Stomach (tissue), 9 donors: ENCODE data around the gene SLC38A1. TPM values are rescaled to one million over a fixed set of nuclear protein-coding genes. Genes with fewer than 3 reads are reported as not detected.

Source experiments
- DNase-seq, 2 donors: peaks; one replicate each; pipeline versions ENCODE4 v3.0.0 to v3.0.0-alpha.2; 2013 to 2019
- H3K27ac ChIP-seq, 5 donors: fragments of 200-600 bp in 4 of 5; sonication (generic) in 4 of 5; one replicate each; pipeline ENCODE4 v1.5.1; 2013 to 2019; ENCODE audit warnings: mild to moderate bottlenecking in 1 of 5, moderate library complexity in 1 of 5
- H3K27me3 ChIP-seq, 3 donors: fragments of 200-600 bp; sonication (generic); one replicate each; pipeline ENCODE4 v1.5.1; 2017 to 2019; ENCODE audit warnings: mixed run types in 1 of 3
- H3K36me3 ChIP-seq, 4 donors: fragments of 200-600 bp; sonication (generic); 1 replicate in 3 of 4; 2 replicates in 1 of 4; pipeline ENCODE4 v1.5.1; 2016 to 2019
- H3K4me1 ChIP-seq, 4 donors: fragments of 200-600 bp; sonication (generic); one replicate each; pipeline ENCODE4 v1.5.1; 2016 to 2019
- H3K4me3 ChIP-seq, 4 donors: fragments of 200-600 bp; sonication (generic) in 3 of 4; one replicate each; pipeline ENCODE4 v1.5.1; 2016 to 2019; ENCODE audit warnings: mild to moderate bottlenecking in 1 of 4
- H3K9me3 ChIP-seq, 4 donors: fragments of 200-600 bp; sonication (generic); one replicate each; pipeline ENCODE4 v1.5.1; 2016 to 2019
- CTCF ChIP-seq, 7 experiments: fragments of 450-650 bp in 4 of 7; fragments of 200-600 bp in 3 of 7; sonication (generic) in 3 of 7; IDR thresholded peaks; one replicate each; pipeline ENCODE4 v1.5.1; 2016 to 2019; ENCODE audit warnings: antibody characterized with exemption in 7 of 7, control low read depth in 2 of 7, mild to moderate bottlenecking in 1 of 7
- EP300 ChIP-seq: sonication (generic); formaldehyde crosslinking; IDR thresholded peaks from one replicate; pipeline ENCODE4 v1.6.1; 2017; ENCODE audit warnings: antibody characterized with exemption
- POLR2A ChIP-seq, 4 donors: fragments of 450-650 bp; IDR thresholded peaks; one replicate each; pipeline ENCODE4 v1.6.1; 2016; ENCODE audit warnings: antibody characterized with exemption in 4 of 4, control low read depth in 2 of 4, mild to moderate bottlenecking in 1 of 4, moderate library complexity in 1 of 4
- POLR2AphosphoS5 ChIP-seq, 3 donors: sonication (generic); formaldehyde crosslinking; IDR thresholded peaks; one replicate each; pipeline ENCODE4 v1.6.1; 2016; ENCODE audit warnings: antibody characterized with exemption in 3 of 3
- WGBS, 5 donors: extraction: QIAGEN DNeasy Blood & Tissue Kit in 3 of 5; methylation state at CpG; one replicate each; pipeline versions ENCODE4 v1.1.5 to v1.1.7; 2013 to 2018; 5-methylcytosine and 5-hydroxymethylcytosine counted together
- intact Hi-C: fragments of 100-400 bp; cut with DNase I; formaldehyde crosslinking; loops from one replicate; pipeline ENCODE4 v1.15.1; 2023; ENCODE audit warnings: low total_unique reads
- polyA plus RNA-seq, 3 donors: library from polyadenylated mRNA; stranded (reverse); fragments of 200-250 nt; gene quantifications; one replicate each; pipeline ENCODE4 v1.2.3, GENCODE V29; 2013
- total RNA-seq, 5 donors: library from RNA; depleted of rRNA; stranded (reverse); fragments of >200 nt; gene quantifications; one replicate each; pipeline versions ENCODE4 v1.1.0 to v1.2.3, GENCODE V29; 2014 to 2016
- donor health status: healthy with polysubstance abuse.
- donor health status: Bipolar disorder and iron deficiency.
- donor health status: healthy.

The SLC38A1 gene
- total and polyA plus RNA-seq, 8 donors, result 3.2 to 164 (median 51.6) TPM

DNA sequence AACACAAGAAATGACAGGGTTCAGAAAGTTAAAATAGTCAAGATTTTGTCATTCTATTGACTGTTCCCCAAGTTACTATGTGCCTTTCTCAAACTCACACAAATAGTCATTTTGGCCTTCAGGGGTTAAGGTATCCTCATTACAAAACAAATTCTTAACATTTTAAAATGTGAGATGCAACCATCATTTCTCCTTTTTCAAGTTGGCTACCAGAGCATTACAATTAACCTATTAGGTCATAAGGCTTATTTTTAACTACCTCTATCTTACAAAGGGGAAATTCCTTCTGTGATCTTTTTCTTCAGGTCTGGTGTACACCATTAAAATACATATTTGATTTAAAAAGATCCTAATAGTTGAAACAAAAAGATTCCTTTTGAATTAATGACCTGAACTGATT is 61.2 kb downstream of the SLC38A1 start:
- peaks cover 0 to 43% (median 23%) of the 10 kb centered on the region in 4 donors for H3K36me3 ChIP-seq
- H3K9me3 ChIP-seq, result no peaks in the 10 kb centered on the region
- intact Hi-C loops, result no loop called here
- TF ChIP-seq POLR2AphosphoS5 (IDR thresholded peaks at IDR 0.05) (no peak), CTCF (IDR thresholded peaks at IDR 0.05) (no peak), POLR2A (IDR thresholded peaks at IDR 0.05) (no peak)
- no peak for DNase-seq
- no peaks in the 10 kb centered on the region for H3K27me3 ChIP-seq
- H3K27ac ChIP-seq, result peak overlapping the region in 2 of 5 donors; percentile 9 to 76
- H3K4me3 ChIP-seq, result no peak overlapping the region
- peaks cover 12 to 73% (median 33%) of the 10 kb centered on the region in 4 donors for H3K4me1 ChIP-seq

GRCh38 chr12:46206471-46206870 is 62.4 kb downstream of the SLC38A1 start:
- Histone ChIP-seq H3K9me3 (no peaks in the 10 kb centered on the region), H3K4me1 (peaks cover 10 to 64% (median 31%) of the 10 kb centered on the region in 4 donors), H3K27ac (peak overlapping the region in 1 of 5 donors; percentile 15), H3K4me3 (no peak overlapping the region), H3K36me3 (peaks cover 4 to 52% (median 33%) of the 10 kb centered on the region in 4 donors), H3K27me3 (no peaks in the 10 kb centered on the region)
- WGBS, 5 donors, result 64 to 83% (median 72%) methylated on average over 3 of the region's 3 CpGs
- no peak for TF ChIP-seq POLR2AphosphoS5 (IDR thresholded peaks at IDR 0.05)
- no peak for TF ChIP-seq POLR2A (IDR thresholded peaks at IDR 0.05)
- TF ChIP-seq CTCF (IDR thresholded peaks at IDR 0.05), result no peak
- TF ChIP-seq EP300, result no peak
- no peak for DNase-seq
- intact Hi-C loops, result no loop called here

DNA sequence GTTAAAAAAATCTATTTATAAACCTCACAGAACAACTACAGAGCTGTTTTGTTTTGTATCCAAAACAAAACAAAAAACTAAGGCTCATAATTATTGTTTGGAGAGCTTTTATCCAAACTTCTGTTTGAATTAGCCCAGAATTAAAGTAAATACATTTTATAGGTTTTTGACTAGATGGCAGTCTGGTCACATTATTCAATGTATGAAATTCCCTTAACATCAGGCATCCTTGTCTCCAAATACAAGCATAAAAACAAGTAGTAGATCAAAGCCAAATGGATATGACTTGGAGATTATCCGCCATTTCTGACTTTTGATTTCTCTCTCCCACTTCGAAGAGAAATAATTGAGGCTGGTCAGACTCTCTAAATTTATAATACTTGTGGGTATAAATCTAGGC is 63.5 kb downstream of the SLC38A1 start:
- peaks cover 6 to 63% (median 40%) of the 10 kb centered on the region in 4 donors for H3K36me3 ChIP-seq
- no peaks in the 10 kb centered on the region for H3K9me3 ChIP-seq
- no peak overlapping the region for H3K27ac ChIP-seq
- peaks cover 7 to 52% (median 23%) of the 10 kb centered on the region in 4 donors for H3K4me1 ChIP-seq
- H3K4me3 ChIP-seq, result no peak overlapping the region
- TF ChIP-seq POLR2A (IDR thresholded peaks at IDR 0.05) (no peak), CTCF (IDR thresholded peaks at IDR 0.05) (no peak), POLR2AphosphoS5 (IDR thresholded peaks at IDR 0.05) (no peak), EP300 (no peak)
- H3K27me3 ChIP-seq, result no peaks in the 10 kb centered on the region
- 57 to 80% (median 63%) methylated on average over 2 of the region's 2 CpGs for WGBS, 5 donors
- DNase-seq, result peak in 1 of 2 donors; percentile 39
- intact Hi-C loops, result no loop called here

DNA sequence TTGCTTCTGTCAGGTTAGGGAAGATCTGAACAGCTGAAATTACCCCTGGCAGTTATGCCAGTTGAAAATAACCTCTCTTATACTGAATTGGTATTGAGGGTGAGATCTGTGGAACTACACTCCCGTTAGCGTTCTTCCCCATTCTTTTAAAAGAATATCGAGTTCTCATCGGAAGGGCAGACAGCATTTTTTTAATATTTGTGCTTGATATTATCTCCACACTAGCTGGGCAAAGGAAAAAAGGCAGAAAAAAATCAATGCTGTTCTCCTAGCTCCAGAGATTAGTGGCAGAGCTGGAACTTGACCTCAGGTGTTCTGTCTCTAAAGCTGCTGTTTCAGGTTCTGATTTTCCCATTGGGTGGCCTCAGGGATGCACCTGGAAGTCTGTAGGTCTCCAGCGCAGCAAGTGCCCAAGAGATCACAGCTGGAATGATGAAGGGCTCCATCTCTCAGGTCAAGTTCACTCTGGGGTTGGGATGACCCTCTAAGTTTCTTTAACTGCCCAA is 67.5 kb downstream of the SLC38A1 start:
- intact Hi-C loops, result no loop called here
- Histone ChIP-seq H3K27ac (no peak overlapping the region), H3K9me3 (no peaks in the 10 kb centered on the region), H3K4me3 (no peak overlapping the region), H3K27me3 (no peaks in the 10 kb centered on the region), H3K4me1 (peaks cover 0 to 20% (median 5%) of the 10 kb centered on the region in 4 donors), H3K36me3 (peaks cover 15 to 88% (median 68%) of the 10 kb centered on the region in 4 donors)
- no peak for DNase-seq
- no peak for TF ChIP-seq CTCF (IDR thresholded peaks at IDR 0.05)
- no peak for TF ChIP-seq POLR2AphosphoS5 (IDR thresholded peaks at IDR 0.05)
- 81 to 95% (median 93%) methylated on average over 5 of the region's 5 CpGs for WGBS, 5 donors
